Cardiac muscle cell (in vitro differentiated cells and primary cell): ENCODE results near the gene TRAPPC10. TPM values are rescaled to one million over a fixed set of nuclear protein-coding genes. Genes with fewer than 3 reads are reported as not detected.

Experiments used
- DNase-seq, 2 donors: peaks; one replicate each; pipeline versions ENCODE4 v3.0.0 to v3.0.0-alpha.2; 2010 to 2017; ENCODE audit warnings: low read depth in 1 of 2, low spot score in 1 of 2
- H3K27ac ChIP-seq: fragments of 200-600 bp; sonication (generic); 2 replicates; pipeline ENCODE4 v1.5.1; 2016
- H3K27me3 ChIP-seq: fragments of 200-600 bp; sonication (generic); 2 replicates; pipeline ENCODE4 v1.6.0; 2016; ENCODE audit warnings: control low read depth
- H3K36me3 ChIP-seq: fragments of 200-600 bp; sonication (generic); 2 replicates; pipeline ENCODE4 v1.5.1; 2016; ENCODE audit warnings: control low read depth
- H3K4me1 ChIP-seq: fragments of 200-600 bp; sonication (generic); 2 replicates; pipeline ENCODE4 v1.8.1; 2017; ENCODE audit warnings: low read depth, mild to moderate bottlenecking, mixed run types
- H3K4me3 ChIP-seq: fragments of 200-600 bp; sonication (generic); 2 replicates; pipeline ENCODE4 v1.5.1; 2016; ENCODE audit warnings: mild to moderate bottlenecking
- H3K9me3 ChIP-seq: fragments of 200-600 bp; sonication (generic); 2 replicates; pipeline ENCODE4 v1.5.1; 2017; ENCODE audit warnings: low read depth, mild to moderate bottlenecking, control low read depth
- CTCF ChIP-seq: IDR thresholded peaks from 2 replicates; pipeline ENCODE4 v1.5.1; 2012; ENCODE audit warnings: low read depth, mild to moderate bottlenecking, low read length
- polyA plus RNA-seq: library from polyadenylated mRNA; unstranded; fragments of >200 nt; fragmentation: Nextera tagmentation; extraction: Ambion mirVana; gene quantifications from 2 replicates; pipeline ENCODE4 v1.2.1, GENCODE V29; 2016
- total RNA-seq: library from RNA; depleted of rRNA; stranded (reverse); fragments of >200 nt; gene quantifications from 2 replicates; pipeline ENCODE4 v1.2.3, GENCODE V29; 2016

TRAPPC10 gene
- total and polyA plus RNA-seq, 2 experiments from 2014 or later, result 6.5 to 12.6 TPM

- peaks cover 49% of the 10 kb centered on the region for H3K36me3 ChIP-seq
- no peak overlapping the region for H3K4me3 ChIP-seq
- no peaks in the 10 kb centered on the region for H3K4me1 ChIP-seq
- H3K27me3 ChIP-seq, result no peaks in the 10 kb centered on the region
- DNase-seq, result no peak
- TF ChIP-seq CTCF, result no peak
- no peaks in the 10 kb centered on the region for H3K9me3 ChIP-seq
- no peak overlapping the region for H3K27ac ChIP-seq
Measured at GRCh38 chr21:44084496-44085241, 72.6 kb downstream of the TRAPPC10 start.

GRCh38 chr21:44085491-44086321 is 73.6 kb downstream of the TRAPPC10 start:
- Histone ChIP-seq H3K4me3 (no peak overlapping the region), H3K36me3 (peaks cover 50% of the 10 kb centered on the region), H3K4me1 (no peaks in the 10 kb centered on the region), H3K27me3 (no peaks in the 10 kb centered on the region), H3K27ac (no peak overlapping the region), H3K9me3 (no peaks in the 10 kb centered on the region)
- no peak for TF ChIP-seq CTCF
- peak in 1 of 2 donors; percentile 40 for DNase-seq

GRCh38 chr21:44086636-44087425 is 74.7 kb downstream of the TRAPPC10 start:
- Histone ChIP-seq H3K4me3 (no peak overlapping the region), H3K4me1 (no peaks in the 10 kb centered on the region), H3K36me3 (peaks cover 47% of the 10 kb centered on the region), H3K9me3 (no peaks in the 10 kb centered on the region), H3K27ac (no peak overlapping the region), H3K27me3 (no peaks in the 10 kb centered on the region)
- TF ChIP-seq CTCF, result no peak
- no peak for DNase-seq

- H3K27me3 ChIP-seq, result no peaks in the 10 kb centered on the region
- no peak overlapping the region for H3K4me3 ChIP-seq
- H3K4me1 ChIP-seq, result no peaks in the 10 kb centered on the region
- no peak for TF ChIP-seq CTCF
- no peak overlapping the region for H3K27ac ChIP-seq
- peaks cover 39% of the 10 kb centered on the region for H3K36me3 ChIP-seq
- no peak for DNase-seq
- no peaks in the 10 kb centered on the region for H3K9me3 ChIP-seq
Measured at GRCh38 chr21:44087426-44088400, 75.6 kb downstream of the TRAPPC10 start.
